ENCODE results near the gene SAXO1.
"Not testable (repeated sequence)": the region's sequence is repeated elsewhere in the genome, so short reads cannot be mapped to it uniquely, and the experiment has no call there.

SAXO1 gene

GRCh38 chr9:18999173-18999785 is 33.7 kb downstream of the SAXO1 start:
- no peak for DNase-seq

- no peak for DNase-seq
These were observed 35.9 kb downstream of the SAXO1 start for GRCh38 chr9:18997151-18997550.

GRCh38 chr9:18996211-18996610 is 36.8 kb downstream of the SAXO1 start:
- DNase-seq = no peak

GRCh38 chr9:18994263-18994916 is 38.6 kb downstream of the SAXO1 start:
- no peak for DNase-seq

- not testable (repeated sequence) for DNase-seq
These were observed 41.8 kb downstream of the SAXO1 start for GRCh38 chr9:18991197-18991596.

GRCh38 chr9:18990494-18990893 is 42.5 kb downstream of the SAXO1 start:
- no peak for DNase-seq

- DNase-seq = no peak
These were observed 43.1 kb downstream of the SAXO1 start for GRCh38 chr9:18989865-18990264.

GRCh38 chr9:18989097-18989496 is 43.9 kb downstream of the SAXO1 start:
- DNase-seq = no peak

- no peak for DNase-seq
These were observed 45.0 kb downstream of the SAXO1 start for GRCh38 chr9:18988003-18988402.

GRCh38 chr9:18985996-18986395 is 47.0 kb downstream of the SAXO1 start:
- no peak for DNase-seq

- DNase-seq = peak; percentile 72
These were observed 47.5 kb downstream of the SAXO1 start for GRCh38 chr9:18985464-18985951.

GRCh38 chr9:18982262-18982620 is 50.8 kb downstream of the SAXO1 start:
- no peak for DNase-seq

- DNase-seq = no peak
These were observed 51.3 kb downstream of the SAXO1 start for GRCh38 chr9:18981476-18982261.

GRCh38 chr9:18980189-18980588 is 52.8 kb downstream of the SAXO1 start:
- no peak for DNase-seq

- no peak for DNase-seq
These were observed 53.6 kb downstream of the SAXO1 start for GRCh38 chr9:18979367-18979766.

GRCh38 chr9:18978188-18978587 is 54.8 kb downstream of the SAXO1 start:
- no peak for DNase-seq

GRCh38 chr9:18976709-18977531 is 56.1 kb downstream of the SAXO1 start:
- DNase-seq = no peak

GRCh38 chr9:18976221-18976708 is 56.7 kb downstream of the SAXO1 start:
- no peak for DNase-seq

- DNase-seq = no peak
These were observed 59.7 kb downstream of the SAXO1 start for GRCh38 chr9:18973348-18973747.

GRCh38 chr9:18972675-18973074 is 60.3 kb downstream of the SAXO1 start:
- DNase-seq = no peak

- DNase-seq = no peak
These were observed 61.1 kb downstream of the SAXO1 start for GRCh38 chr9:18971909-18972308.

- DNase-seq = no peak
These were observed 61.6 kb downstream of the SAXO1 start for GRCh38 chr9:18971404-18971803.

GRCh38 chr9:18970393-18970792 is 62.6 kb downstream of the SAXO1 start:
- no peak for DNase-seq
